Activated CD4-positive, alpha-beta T cell treated with anti-CD3 and anti-CD28 coated beads for 48 hours (primary cell): ENCODE data around the gene CELSR1.
A peak's percentile ranks its signal among the peaks of the same experiment; 100 is the strongest.

ENCODE experiments used
- DNase-seq: peaks from one replicate; pipeline ENCODE4 v3.0.0-alpha.2; 2020

Gene CELSR1

DNA sequence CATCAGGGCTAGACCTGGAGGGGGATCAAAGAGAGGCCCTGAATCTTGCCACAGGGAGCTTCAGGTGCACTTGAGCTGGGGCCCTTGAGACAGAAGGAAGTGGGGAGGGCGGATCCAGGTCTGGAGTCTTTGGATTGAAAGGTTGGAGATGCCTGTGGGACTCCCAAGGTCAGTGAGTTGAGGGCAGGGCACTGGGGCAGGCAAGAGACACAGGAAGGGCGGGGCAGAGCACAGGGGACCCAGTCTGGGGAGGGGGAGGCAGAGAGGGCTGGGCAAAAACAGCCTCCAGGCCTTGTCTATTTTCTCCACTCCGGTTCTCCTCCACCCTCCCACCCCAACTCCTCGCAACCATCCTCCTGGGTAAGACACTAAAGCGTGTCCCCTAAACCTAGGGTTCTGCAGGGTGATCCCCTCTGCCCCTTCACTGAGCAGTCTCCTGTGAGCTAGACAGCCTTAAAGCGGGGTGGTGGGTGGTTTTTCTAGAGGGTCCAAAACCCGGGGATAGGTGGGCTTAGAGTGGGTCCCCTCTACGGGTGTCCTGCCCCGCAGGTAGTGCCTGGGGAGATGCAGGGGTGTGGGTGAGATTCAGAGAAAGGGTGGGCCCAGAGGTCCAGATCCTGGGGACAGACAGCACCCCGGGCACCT lies 38.6 kb upstream of the CELSR1 start:
- DNase-seq, result no peak

GRCh38 chr22:46574993-46575910 lies 37.8 kb upstream of the CELSR1 start:
- no peak for DNase-seq

DNA sequence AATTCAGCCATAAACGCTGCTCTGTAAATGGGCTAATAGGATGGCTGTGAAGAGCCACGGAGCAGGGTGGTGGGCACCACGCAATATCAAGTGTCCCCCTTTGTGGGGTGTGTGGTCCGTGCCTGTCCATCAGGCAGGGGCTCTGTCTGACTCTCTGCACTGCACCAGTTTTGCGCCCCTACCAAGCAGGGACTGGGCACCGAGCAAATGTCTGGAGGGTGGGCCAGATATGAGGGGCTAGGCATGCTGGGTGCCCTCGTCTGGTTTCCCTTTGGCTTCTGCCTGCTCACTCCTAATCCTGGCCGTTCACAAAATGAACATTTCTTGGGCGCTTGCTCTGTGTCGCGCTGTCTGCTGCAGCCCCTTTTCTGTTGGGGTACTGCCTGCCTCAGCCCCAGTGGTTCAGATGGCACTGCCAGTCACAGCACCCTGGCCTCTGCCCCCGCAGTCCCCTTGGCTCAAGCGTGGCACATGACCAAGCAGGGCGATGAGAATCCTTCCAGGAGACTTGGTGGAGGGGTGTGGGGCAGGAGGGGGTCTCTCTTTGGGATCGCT lies 37.1 kb upstream of the CELSR1 start:
- DNase-seq, result no peak

GRCh38 chr22:46573781-46574437 lies 36.5 kb upstream of the CELSR1 start:
- no peak for DNase-seq

- no peak for DNase-seq
These were observed 35.7 kb upstream of the CELSR1 start for GRCh38 chr22:46572911-46573780.

DNA sequence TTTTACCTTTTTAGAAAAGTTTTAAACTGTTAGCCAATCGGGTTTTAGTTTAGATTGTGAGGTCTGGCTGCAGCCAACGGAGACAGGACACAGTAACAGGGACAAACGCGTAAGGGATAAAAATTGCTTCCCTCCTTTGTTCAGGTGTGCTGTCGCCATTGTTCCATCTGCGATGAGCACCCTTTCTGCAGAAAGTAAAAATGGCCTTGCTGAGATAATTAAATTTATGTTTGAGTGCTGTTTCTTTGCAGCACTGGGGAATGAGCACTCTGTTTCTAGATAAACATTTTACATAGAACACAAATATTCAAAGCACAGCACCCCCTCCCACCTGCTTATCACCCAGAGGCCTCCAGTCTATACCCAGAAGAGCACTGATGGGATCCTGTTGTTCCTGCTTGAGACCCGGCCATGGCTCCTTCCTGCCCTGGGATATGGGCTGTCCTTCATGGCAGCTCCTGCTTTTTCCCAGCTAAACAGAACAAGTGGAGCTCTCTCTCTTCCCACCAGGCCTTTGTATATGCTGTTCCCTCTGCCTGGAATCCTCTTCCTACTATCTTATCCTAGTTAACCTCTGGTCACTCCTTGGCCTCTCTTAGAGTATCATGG lies 34.3 kb upstream of the CELSR1 start:
- DNase-seq, result no peak

GRCh38 chr22:46569848-46570695 lies 32.7 kb upstream of the CELSR1 start:
- DNase-seq, result no peak

- peak; percentile 1 for DNase-seq
These were observed 31.8 kb upstream of the CELSR1 start for GRCh38 chr22:46569055-46569847.

DNA sequence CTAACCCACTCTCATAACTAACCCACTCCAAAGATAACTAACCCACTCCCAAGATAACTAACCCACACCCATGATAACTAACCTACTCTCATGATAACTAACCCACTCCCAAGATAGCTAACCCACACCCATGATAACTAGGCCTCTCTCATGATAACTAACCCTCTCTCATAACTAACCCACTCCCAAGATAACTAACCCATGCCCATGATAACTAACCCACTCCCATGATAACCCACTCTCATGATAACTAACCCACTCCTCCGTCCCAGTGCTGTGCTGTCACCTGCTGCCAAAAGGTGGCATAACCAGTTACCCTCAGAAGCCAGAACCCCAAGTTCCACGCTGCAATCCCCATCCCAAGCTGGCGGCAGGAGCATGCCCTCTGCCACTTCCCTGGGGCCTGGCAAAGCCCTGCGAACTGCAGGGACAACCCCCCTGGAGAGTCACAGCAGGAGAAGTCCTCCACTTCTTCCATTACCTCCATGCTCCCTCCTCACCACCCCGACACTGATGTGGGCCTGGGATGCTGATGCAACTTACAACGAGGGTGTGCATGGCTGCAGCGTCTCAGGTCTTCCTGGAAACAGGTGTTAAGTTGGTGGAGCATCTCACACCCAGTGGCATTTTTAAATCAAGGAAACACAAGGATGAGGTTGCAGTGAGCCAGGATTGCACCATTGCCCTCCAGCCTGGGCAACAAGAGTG lies 30.8 kb upstream of the CELSR1 start:
- no peak for DNase-seq

DNA sequence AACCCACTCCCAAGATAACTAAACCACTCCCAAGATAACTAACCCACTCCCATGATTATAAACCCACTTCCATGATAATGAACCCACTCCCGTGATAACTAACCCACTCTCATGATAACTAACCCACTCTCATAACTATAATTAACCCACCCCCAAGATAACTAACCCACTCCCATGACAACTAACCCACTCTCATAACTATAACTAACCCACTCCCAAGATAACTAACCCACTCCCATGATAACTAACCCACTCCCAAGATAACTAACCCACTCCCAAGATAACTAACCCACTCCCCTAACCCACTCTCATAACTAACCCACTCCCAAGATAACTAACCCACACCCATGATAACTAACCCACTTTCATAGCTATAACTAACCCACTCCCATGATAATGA lies 30.1 kb upstream of the CELSR1 start:
- no peak for DNase-seq

DNA sequence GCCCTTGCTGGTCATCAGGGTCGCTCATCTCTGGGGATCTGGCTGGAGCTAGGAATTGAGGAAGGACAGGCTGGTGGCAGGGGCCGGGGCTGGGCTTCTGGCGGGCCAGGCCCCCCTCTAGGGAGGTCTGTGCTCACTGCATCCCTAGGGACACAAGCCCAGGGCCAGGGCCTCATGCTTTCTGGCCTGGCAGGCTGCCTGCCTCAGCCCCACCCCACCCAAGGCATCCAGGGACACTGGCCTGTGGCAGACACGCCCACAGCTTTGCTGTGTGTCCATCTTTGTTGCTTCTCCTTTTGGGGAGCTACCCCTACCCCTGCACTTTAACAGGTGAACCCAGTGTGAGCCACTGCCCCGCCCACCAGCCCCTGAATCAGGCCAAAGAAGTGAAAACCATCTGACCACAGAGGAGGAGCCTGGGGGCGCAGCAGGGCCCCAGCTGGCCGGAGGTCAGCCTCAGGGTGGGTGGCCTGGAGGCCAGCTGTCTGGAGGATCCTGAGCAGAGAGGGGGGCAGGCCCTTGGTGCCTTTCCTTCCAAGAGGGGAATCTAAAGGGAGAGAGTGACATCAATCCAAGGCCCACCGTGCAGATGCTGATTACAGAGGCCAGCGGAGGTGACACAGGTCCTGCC lies 26.8 kb upstream of the CELSR1 start:
- DNase-seq, result no peak

GRCh38 chr22:46563381-46564083 lies 26.1 kb upstream of the CELSR1 start:
- DNase-seq, result peak; percentile 89

DNA sequence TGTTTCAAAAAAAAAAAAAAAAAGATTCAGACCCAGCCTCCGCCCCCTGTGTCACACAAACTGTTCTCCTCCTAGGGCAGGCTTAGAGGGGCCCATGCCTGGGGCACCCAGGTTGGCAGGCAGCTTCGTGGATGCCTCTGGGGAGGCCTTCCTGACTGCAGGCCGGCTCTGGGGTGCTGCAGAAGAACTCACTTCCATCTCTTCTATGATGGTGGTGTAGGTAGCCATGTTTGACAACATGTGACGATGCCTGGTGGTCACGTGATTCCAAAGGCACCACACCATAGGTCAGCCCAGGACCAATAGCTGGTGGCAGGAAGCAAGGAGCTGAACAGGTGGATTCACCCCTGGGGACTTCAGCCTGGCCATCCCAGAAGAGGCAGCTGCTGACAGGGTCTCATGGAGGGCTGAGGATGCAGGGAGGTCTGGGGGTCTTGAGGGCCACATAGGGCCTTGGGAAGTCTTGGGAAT lies 24.1 kb upstream of the CELSR1 start:
- peak; percentile 69 for DNase-seq

DNA sequence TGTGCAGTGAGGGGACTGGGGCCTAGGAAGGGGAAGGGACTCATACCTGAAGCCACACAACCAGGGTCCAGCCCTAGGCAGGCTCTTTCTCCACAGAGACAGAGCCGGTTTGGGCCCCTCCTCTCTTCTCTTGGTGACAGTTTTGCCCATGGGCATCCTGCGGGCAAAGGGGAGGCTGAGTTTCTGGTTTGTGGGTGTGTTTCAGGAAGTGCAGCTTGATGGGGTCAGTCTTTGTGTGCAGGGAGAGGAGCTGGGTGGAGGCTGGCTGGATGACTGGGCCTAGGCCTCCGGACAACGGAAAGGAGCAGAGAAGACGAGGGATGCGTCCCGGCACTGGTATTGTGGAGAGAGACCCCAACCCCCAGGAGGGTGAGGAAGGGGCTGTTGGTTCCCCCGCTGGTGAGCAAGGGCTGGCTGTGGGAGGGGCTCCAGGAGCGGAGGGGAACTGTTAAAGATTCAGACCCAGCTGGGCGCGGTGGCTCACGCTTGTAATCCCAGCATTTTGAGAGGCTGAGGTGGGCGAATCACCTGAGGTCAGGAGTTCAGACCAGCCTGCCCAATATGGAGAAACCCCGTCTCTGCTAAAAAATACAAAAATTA lies 23.4 kb upstream of the CELSR1 start:
- no peak for DNase-seq

DNA sequence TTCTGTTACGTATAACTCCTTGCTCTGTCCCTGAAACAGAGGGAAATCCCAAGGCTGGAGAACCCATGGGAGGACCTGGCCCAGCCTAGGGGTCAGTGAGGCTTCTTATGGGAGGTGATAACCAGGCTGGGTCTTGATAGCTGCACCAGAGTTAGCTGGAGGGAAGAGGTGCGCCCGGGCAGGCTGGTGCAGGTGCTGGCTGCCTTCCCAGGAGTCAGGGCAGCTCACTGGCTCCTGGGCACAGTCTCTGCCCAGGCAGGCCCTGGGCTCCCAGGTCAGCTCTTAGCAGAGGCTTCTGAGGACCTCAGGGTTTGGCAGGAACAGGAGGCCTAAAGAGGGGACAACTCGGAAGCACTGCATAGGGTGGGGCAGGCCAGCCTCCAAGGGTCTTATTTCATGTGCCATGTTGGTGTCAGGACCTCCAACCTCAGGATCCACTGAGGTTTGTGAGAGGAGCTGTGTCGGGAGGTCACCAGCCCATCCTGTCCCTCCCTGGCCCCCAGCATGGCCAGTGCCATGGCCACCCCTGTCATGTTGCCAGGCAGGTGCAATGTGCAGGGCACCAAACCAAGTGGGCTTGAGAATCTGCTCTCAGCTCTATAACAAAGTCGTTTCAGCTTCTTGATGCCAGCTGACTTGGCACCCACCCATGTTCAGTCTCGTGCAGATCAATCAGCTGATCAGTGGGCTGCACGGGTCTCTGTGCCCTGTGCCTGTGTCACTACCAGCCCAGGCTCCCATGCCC lies 20.5 kb upstream of the CELSR1 start:
- no peak for DNase-seq

GRCh38 chr22:46556775-46557174 lies 19.4 kb upstream of the CELSR1 start:
- no peak for DNase-seq

DNA sequence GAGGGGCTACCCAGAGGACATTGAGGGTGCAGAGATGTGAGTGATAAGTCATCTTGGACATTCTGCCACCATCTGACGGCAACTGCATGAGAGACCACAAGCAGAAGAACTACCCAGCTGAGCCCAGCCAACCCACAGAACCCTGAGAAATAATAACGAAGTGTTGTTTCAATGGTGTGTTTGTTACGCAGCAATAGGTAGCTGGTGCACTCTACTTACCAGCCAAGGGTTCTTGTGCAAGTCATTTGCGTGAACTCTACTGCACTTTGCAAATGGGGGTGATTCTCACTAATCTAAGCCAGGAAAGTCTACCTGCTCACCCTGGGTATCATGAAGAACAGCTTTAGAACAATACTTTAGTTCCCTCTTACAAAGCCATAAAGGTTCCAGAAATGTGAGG lies 15.8 kb upstream of the CELSR1 start:
- DNase-seq, result no peak
